ENCODE measurements around the gene RPS19BP1. TPM values are rescaled to one million over a fixed set of nuclear protein-coding genes. Genes with fewer than 3 reads are reported as not detected.

Gene RPS19BP1
- total and polyA plus RNA-seq, 2 of the 8 experiments (the other 6 are each of a cell fraction or from before 2014, with no cell fraction given): 77.9 to 97.9 TPM

- TF ChIP-seq, protein P1, sequence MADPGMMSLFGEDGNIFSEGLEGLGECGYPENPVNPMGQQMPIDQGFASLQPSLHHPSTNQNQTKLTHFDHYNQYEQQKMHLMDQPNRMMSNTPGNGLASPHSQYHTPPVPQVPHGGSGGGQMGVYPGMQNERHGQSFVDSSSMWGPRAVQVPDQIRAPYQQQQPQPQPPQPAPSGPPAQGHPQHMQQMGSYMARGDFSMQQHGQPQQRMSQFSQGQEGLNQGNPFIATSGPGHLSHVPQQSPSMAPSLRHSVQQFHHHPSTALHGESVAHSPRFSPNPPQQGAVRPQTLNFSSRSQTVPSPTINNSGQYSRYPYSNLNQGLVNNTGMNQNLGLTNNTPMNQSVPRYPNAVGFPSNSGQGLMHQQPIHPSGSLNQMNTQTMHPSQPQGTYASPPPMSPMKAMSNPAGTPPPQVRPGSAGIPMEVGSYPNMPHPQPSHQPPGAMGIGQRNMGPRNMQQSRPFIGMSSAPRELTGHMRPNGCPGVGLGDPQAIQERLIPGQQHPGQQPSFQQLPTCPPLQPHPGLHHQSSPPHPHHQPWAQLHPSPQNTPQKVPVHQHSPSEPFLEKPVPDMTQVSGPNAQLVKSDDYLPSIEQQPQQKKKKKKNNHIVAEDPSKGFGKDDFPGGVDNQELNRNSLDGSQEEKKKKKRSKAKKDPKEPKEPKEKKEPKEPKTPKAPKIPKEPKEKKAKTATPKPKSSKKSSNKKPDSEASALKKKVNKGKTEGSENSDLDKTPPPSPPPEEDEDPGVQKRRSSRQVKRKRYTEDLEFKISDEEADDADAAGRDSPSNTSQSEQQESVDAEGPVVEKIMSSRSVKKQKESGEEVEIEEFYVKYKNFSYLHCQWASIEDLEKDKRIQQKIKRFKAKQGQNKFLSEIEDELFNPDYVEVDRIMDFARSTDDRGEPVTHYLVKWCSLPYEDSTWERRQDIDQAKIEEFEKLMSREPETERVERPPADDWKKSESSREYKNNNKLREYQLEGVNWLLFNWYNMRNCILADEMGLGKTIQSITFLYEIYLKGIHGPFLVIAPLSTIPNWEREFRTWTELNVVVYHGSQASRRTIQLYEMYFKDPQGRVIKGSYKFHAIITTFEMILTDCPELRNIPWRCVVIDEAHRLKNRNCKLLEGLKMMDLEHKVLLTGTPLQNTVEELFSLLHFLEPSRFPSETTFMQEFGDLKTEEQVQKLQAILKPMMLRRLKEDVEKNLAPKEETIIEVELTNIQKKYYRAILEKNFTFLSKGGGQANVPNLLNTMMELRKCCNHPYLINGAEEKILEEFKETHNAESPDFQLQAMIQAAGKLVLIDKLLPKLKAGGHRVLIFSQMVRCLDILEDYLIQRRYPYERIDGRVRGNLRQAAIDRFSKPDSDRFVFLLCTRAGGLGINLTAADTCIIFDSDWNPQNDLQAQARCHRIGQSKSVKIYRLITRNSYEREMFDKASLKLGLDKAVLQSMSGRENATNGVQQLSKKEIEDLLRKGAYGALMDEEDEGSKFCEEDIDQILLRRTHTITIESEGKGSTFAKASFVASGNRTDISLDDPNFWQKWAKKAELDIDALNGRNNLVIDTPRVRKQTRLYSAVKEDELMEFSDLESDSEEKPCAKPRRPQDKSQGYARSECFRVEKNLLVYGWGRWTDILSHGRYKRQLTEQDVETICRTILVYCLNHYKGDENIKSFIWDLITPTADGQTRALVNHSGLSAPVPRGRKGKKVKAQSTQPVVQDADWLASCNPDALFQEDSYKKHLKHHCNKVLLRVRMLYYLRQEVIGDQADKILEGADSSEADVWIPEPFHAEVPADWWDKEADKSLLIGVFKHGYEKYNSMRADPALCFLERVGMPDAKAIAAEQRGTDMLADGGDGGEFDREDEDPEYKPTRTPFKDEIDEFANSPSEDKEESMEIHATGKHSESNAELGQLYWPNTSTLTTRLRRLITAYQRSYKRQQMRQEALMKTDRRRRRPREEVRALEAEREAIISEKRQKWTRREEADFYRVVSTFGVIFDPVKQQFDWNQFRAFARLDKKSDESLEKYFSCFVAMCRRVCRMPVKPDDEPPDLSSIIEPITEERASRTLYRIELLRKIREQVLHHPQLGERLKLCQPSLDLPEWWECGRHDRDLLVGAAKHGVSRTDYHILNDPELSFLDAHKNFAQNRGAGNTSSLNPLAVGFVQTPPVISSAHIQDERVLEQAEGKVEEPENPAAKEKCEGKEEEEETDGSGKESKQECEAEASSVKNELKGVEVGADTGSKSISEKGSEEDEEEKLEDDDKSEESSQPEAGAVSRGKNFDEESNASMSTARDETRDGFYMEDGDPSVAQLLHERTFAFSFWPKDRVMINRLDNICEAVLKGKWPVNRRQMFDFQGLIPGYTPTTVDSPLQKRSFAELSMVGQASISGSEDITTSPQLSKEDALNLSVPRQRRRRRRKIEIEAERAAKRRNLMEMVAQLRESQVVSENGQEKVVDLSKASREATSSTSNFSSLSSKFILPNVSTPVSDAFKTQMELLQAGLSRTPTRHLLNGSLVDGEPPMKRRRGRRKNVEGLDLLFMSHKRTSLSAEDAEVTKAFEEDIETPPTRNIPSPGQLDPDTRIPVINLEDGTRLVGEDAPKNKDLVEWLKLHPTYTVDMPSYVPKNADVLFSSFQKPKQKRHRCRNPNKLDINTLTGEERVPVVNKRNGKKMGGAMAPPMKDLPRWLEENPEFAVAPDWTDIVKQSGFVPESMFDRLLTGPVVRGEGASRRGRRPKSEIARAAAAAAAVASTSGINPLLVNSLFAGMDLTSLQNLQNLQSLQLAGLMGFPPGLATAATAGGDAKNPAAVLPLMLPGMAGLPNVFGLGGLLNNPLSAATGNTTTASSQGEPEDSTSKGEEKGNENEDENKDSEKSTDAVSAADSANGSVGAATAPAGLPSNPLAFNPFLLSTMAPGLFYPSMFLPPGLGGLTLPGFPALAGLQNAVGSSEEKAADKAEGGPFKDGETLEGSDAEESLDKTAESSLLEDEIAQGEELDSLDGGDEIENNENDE (IDR thresholded peaks at IDR 0.05; ENCODE audit: insufficient replicate concordance, low read length): no peak
Measured at GRCh38 chr22:39529487-39529851, 3.1 kb downstream of the RPS19BP1 start (continued).
